Gastrocnemius medialis (tissue), 4 donors: ENCODE measurements around the gene BMPR2. TPM values are rescaled to one million over a fixed set of nuclear protein-coding genes. Genes with fewer than 3 reads are reported as not detected.

Source experiments
- ATAC-seq, 2 donors: fragments of 150-250 bp; one replicate each; pipeline ENCODE4 v1.9.1; 2016
- DNase-seq, 2 donors: peaks; one replicate each; pipeline ENCODE4 v3.0.0-alpha.2; 2019
- H3K27ac ChIP-seq, 4 donors: fragments of 200-600 bp; sonication (generic); 1 replicate in 1 of 4; 2 replicates in 3 of 4; pipeline ENCODE4 v1.5.1; 2016 to 2018; ENCODE audit warnings: mild to moderate bottlenecking in 2 of 4, moderate library complexity in 1 of 4
- H3K27me3 ChIP-seq, 3 donors: fragments of 200-600 bp; sonication (generic) in 2 of 3; 1 replicate in 1 of 3; 2 replicates in 2 of 3; pipeline versions ENCODE4 v1.5.1 to v1.6.0; 2016 to 2019; ENCODE audit warnings: mild to moderate bottlenecking in 1 of 3, moderate library complexity in 1 of 3
- H3K36me3 ChIP-seq, 2 donors: fragments of 200-600 bp; sonication (generic) in 1 of 2; one replicate each; pipeline ENCODE4 v1.5.1; 2017 to 2018
- H3K4me1 ChIP-seq, 2 donors: fragments of 200-600 bp; sonication (generic) in 1 of 2; one replicate each; pipeline ENCODE4 v1.5.1; 2016 to 2017; ENCODE audit warnings: mild to moderate bottlenecking in 2 of 2
- H3K4me3 ChIP-seq, 4 donors: fragments of 200-600 bp; sonication (generic) in 3 of 4; 1 replicate in 1 of 4; 2 replicates in 3 of 4; pipeline ENCODE4 v1.5.1; 2016 to 2019; ENCODE audit warnings: mild to moderate bottlenecking in 2 of 4
- H3K9me3 ChIP-seq, 3 donors: fragments of 200-600 bp; sonication (generic) in 2 of 3; 1 replicate in 1 of 3; 2 replicates in 2 of 3; pipeline ENCODE4 v1.5.1; 2016 to 2019
- POLR2A ChIP-seq, 2 donors: fragments of 450-650 bp; IDR thresholded peaks; one replicate each; pipeline ENCODE4 v1.6.1; 2017; ENCODE audit warnings: antibody characterized with exemption in 2 of 2, mild to moderate bottlenecking in 2 of 2, moderate library complexity in 2 of 2
- in situ Hi-C, 4 donors: fragments of 200-750 bp; cut with MboI; loops; one replicate each; pipeline versions ENCODE4 v1.15.0 to v1.8.0; 2017; ENCODE audit warnings: low sequenced_read_pairs in 4 of 4
- intact Hi-C: fragments of 100-400 bp; cut with DNase I; formaldehyde crosslinking; loops from one replicate; pipeline ENCODE4 v1.15.1; 2023; ENCODE audit warnings: low total_unique reads
- total RNA-seq, 4 donors: library from RNA; depleted of rRNA; stranded (reverse); fragments of >200 nt; gene quantifications; one replicate each; pipeline versions ENCODE4 v1.1.0 to v1.2.3, GENCODE V29; 2016
- TF ChIP-seq, protein P1 (sequence below), 5 experiments: fragments of 450-650 bp in 3 of 5; fragments of 200-600 bp in 2 of 5; sonication (generic) in 2 of 5; IDR thresholded peaks in 4 of 5; conservative IDR thresholded peaks in 1 of 5; 1 replicate in 4 of 5; 2 replicates in 1 of 5; pipeline ENCODE4 v1.5.1; 2016 to 2019; ENCODE audit warnings: antibody characterized with exemption in 5 of 5, mild to moderate bottlenecking in 3 of 5, moderate library complexity in 3 of 5

The BMPR2 gene
- total RNA-seq, 4 donors from 2014 or later: 25.0 to 35.0 (median 27.2) TPM

DNA sequence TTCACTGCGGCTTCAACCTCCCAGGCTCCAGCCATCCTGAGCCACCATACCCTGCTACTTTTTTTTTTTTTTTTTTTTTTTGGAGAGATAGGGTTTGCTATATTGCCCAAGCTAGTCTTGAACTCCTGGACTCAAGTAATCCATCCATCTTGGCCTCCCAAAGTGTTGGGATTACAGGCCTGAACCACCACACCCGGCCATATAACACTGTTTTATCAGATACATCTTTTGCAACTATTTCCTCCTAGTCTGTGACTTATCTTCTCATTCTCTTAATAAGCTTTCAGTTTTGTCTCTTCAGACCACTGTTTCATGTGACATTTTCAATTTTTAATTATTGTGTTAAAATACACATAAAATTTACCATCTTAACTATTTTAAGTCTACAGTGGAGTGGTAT, 223.0 kb downstream of the BMPR2 start:
- intact Hi-C loops (no loop called here), in situ Hi-C loops (loop anchor here in 1 of 4 donors (25.0 kb wide), 1 partner anchor 288 kb away; no protein-coding TSS in a partner anchor)
- ATAC-seq: no peak
- H3K9me3 ChIP-seq: no peaks in the 10 kb centered on the region
- no peak overlapping the region for H3K27ac ChIP-seq
- TF ChIP-seq, protein P1, sequence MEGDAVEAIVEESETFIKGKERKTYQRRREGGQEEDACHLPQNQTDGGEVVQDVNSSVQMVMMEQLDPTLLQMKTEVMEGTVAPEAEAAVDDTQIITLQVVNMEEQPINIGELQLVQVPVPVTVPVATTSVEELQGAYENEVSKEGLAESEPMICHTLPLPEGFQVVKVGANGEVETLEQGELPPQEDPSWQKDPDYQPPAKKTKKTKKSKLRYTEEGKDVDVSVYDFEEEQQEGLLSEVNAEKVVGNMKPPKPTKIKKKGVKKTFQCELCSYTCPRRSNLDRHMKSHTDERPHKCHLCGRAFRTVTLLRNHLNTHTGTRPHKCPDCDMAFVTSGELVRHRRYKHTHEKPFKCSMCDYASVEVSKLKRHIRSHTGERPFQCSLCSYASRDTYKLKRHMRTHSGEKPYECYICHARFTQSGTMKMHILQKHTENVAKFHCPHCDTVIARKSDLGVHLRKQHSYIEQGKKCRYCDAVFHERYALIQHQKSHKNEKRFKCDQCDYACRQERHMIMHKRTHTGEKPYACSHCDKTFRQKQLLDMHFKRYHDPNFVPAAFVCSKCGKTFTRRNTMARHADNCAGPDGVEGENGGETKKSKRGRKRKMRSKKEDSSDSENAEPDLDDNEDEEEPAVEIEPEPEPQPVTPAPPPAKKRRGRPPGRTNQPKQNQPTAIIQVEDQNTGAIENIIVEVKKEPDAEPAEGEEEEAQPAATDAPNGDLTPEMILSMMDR (IDR thresholded peaks at IDR 0.05 in 4 of 5, conservative IDR thresholded peaks at IDR 0.05 in 1 of 5): no peak
- no peak for TF ChIP-seq POLR2A (IDR thresholded peaks at IDR 0.05)
- no peaks in the 10 kb centered on the region for H3K36me3 ChIP-seq
- H3K27me3 ChIP-seq: no peaks in the 10 kb centered on the region
- H3K4me3 ChIP-seq: no peak overlapping the region
- H3K4me1 ChIP-seq: no peaks in the 10 kb centered on the region
- no peak for DNase-seq

DNA sequence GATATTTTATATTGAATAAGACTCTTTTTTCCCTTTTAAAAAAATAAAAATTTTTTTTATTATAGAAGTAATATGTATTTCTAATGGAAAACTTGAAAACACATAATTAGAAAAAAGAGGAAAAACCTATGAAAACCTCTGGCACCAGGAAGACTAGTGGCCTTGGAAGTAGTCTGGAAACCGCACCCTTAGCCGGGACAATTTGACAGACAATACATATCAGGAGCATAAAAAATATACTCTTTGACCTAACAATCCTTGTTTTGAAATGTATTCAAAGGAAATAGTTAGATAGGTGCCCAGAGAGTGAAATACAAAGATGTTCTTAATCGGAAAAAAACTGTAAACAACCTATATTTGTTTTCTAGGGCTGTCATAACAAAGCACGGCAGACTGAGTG, 223.8 kb downstream of the BMPR2 start:
- H3K4me3 ChIP-seq: no peak overlapping the region
- no peaks in the 10 kb centered on the region for H3K9me3 ChIP-seq
- no peaks in the 10 kb centered on the region for H3K4me1 ChIP-seq
- TF ChIP-seq, protein P1 (IDR thresholded peaks at IDR 0.05 in 4 of 5, conservative IDR thresholded peaks at IDR 0.05 in 1 of 5): no peak
- no peak for TF ChIP-seq POLR2A (IDR thresholded peaks at IDR 0.05)
- DNase-seq (no peak), ATAC-seq (no peak)
- in situ Hi-C loops: loop anchor here in 1 of 4 donors (25.0 kb wide), 1 partner anchor 287 kb away; no protein-coding TSS in a partner anchor
- no peaks in the 10 kb centered on the region for H3K27me3 ChIP-seq
- intact Hi-C loops: no loop called here
- H3K36me3 ChIP-seq: no peaks in the 10 kb centered on the region
- H3K27ac ChIP-seq: no peak overlapping the region

DNA sequence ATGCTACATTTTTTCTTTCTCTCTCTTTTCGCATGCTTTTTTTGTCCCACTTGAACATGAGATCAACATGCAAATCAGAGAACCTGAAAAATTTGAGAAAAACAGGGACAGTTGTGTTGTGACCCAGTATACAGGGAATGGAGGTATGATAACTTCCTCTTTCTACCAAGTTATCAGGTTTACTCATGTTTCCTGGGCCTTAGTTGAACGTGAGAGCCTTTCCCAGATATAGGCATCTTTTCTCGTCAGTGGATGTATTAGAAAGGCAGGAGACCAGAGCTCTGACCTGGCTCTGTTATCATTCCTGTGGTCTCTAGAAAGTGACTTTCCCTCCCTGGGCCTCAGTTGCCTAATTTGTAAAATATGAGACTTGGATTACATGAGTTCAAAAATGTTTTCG, 228.6 kb downstream of the BMPR2 start:
- in situ Hi-C loops (no loop called here), intact Hi-C loops (no loop called here)
- Histone ChIP-seq H3K27me3 (no peaks in the 10 kb centered on the region), H3K4me1 (no peaks in the 10 kb centered on the region), H3K27ac (no peak overlapping the region), H3K36me3 (no peaks in the 10 kb centered on the region), H3K9me3 (no peaks in the 10 kb centered on the region), H3K4me3 (no peak overlapping the region)
- no peak for TF ChIP-seq POLR2A (IDR thresholded peaks at IDR 0.05)
- TF ChIP-seq, protein P1 (IDR thresholded peaks at IDR 0.05 in 4 of 5, conservative IDR thresholded peaks at IDR 0.05 in 1 of 5): no peak
- no peak for DNase-seq
- ATAC-seq: no peak

DNA sequence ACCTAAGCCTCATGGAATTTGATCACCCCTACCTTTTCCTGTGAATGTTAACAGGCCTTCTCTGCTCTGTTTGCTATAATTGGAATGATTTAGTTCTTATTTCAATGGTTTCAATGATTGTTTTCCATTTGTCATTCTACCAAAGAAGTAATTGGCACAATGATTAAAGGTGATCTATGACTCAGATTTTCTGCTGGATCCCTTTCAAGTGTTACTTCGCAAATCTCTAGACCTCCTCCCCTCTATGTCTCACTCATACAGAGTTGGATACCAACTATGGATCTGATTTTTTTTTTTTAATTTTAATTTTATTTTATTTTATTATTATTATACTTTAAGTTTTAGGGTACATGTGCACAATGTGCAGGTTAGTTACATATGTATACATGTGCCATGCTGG, 229.0 kb downstream of the BMPR2 start:
- in situ Hi-C loops: no loop called here
- H3K4me1 ChIP-seq: no peaks in the 10 kb centered on the region
- intact Hi-C loops: no loop called here
- H3K9me3 ChIP-seq: no peaks in the 10 kb centered on the region
- no peak for ATAC-seq
- H3K27me3 ChIP-seq: no peaks in the 10 kb centered on the region
- H3K27ac ChIP-seq: no peak overlapping the region
- H3K4me3 ChIP-seq: no peak overlapping the region
- TF ChIP-seq, protein P1 (IDR thresholded peaks at IDR 0.05 in 4 of 5, conservative IDR thresholded peaks at IDR 0.05 in 1 of 5): no peak
- no peak for TF ChIP-seq POLR2A (IDR thresholded peaks at IDR 0.05)
- DNase-seq: no peak
- H3K36me3 ChIP-seq: no peaks in the 10 kb centered on the region
